HG03354 (cell line): ENCODE data around the gene C11orf16.
A peak's percentile ranks its signal among the peaks of the same experiment; 100 is the strongest.
"Not testable (repeated sequence)": the region's sequence is repeated elsewhere in the genome, so short reads cannot be mapped to it uniquely, and the experiment has no call there.

ENCODE experiments used
- ATAC-seq: cut with Tn5 transposase; IDR thresholded peaks from one replicate; pipeline ENCODE4 v1.9.1; 2021; ENCODE audit warnings: mild to moderate bottlenecking; ENCODE audit not compliant: unreplicated experiment, poor library complexity, severe bottlenecking

The C11orf16 gene

DNA sequence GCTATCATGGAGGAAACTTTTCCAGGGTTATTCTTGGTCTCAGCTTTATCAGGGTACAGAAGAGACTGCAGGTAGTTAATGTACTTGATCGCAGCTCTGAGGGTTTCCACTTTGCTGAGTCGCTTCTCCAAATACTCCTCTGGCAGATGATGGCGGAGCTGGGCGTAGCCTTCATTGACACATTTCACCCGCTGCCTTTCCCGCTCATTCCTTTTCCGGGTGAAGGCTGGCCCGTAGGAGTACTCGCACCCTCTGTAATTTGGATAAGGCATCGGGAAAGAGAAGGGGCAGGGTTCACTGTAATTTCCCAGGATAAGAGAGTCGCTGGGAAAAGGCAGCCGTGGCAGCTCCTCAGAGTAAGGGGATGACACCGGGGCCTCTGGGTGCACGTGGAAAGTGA is 4.9 kb upstream of the C11orf16 start:
- no peak for ATAC-seq

DNA sequence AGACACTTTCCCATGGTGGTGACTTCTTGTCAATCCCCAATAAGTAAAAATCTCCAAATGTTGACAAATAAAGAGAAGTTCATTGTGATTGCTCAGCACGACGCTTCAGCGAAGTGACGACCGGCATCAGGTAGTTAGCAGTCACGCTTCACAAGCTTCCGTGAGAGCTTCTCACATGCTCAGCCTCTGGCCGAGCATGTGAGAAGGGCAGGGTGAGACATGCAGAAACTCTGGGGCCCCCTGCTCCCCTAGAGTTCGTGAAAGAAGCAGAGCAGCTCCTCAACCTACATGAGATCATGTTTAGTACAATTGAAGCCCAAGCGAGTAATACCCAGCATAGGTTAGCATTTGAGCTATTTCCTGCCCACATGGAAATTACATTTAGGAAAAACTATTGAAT is 4.4 kb upstream of the C11orf16 start:
- ATAC-seq = no peak

DNA sequence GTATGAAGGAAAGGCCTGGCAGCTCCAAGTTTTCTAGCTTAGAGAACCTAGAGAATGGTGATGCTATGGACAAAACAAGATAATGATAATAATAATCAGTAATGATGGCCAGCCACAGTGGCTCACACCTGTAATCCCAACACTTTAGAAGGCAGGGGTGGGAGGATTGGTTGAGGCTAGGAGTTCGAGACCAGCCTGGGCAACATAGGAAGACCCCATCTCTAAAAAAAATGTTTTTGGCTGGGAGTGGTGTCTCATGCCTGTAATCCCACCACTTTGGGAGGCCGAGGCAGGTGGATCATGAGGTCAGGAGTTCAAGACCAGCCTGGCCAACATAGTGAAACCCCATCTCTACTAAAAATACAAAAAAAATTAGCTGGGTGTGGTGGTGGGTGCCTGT is 3.0 kb upstream of the C11orf16 start:
- not testable (repeated sequence) for ATAC-seq

DNA sequence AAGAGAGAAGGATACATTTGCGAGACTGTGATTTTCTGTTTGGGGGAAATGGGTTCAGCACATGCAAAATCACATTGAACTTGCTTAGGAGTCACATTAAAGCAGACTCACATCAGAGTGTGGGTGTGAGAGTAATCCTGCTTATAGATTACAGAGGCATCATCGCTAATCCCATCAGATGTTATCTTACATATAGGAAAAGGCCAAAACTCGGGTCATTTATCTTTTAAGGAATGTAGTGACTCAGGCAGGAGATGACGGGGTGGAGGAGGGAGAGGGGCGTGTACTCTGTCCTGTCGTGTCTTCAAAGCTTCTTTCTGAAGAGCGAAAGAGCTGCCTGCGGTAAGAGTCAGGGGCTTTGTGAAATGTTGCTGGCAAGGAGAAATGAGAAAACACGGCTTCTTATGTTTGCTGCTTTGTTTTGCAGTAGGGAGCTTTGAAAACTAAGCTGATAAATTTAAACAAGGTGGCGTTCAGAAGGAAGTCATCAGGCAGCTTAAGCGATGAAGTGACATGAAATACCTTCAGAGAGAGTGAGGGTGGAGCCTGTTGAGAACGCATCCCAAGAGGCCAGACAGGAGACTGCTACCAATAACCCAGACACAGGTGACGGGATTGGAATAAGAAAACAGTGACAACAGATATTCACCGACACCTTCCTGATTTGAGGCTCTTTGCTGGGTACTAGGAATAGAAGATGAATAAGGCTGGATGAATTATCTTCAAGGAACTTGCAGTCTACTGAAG is 2.2 kb upstream of the C11orf16 start:
- no peak for ATAC-seq

DNA sequence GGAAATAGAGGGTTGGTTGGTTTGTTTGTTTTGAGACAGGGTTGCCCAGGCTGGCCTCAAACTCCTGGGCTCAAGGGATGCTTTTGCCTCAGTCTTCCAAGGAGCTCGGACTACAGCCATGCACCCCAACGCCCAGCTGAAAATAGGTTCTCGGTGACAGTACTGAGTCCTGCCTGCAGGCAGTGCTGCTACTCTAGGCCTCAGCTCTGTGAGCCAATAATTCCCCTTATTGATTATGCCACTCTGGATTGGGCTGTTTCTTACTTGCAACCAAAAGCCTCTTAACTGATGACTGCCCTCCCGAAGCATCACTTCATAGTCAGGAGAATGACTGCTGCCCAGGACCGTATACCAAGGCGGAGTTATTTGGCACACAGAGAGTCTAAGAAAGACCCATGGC is 1.2 kb upstream of the C11orf16 start:
- no peak for ATAC-seq

DNA sequence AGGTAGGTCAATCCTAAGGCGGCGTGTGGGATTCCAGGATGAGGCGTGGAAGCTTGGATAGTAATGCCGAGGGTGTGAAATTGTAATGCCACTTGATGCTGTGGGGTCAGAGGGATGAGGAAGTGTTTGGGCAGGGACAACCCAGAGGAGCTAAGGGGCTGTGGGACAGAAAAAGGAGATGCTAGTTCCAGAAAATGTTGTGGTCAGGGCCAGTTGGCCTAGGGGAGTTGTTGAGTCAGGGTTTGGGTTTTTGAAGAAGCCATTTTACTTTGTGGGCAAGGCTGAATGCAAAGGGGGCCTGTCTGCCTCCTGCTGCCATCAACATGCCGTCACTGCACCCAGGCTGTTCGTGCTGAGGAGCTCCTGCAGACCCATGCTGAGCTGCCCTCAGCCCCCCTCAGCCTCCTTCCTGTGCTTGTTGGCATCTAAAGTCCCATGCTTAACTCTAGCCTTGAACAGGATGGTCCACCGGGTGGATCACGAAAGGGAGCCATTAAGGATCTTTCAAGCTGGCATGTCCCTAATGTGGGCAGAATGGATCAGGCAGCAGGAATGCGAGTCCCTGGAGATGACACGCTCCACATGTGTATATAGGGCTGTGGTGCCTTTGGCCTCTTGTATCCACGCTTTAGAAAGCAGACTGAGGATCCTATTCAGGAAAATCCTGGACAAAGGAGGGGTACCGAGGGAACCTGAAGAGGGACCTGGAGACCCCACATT is 2.1 kb downstream of the C11orf16 start:
- ATAC-seq = no peak

DNA sequence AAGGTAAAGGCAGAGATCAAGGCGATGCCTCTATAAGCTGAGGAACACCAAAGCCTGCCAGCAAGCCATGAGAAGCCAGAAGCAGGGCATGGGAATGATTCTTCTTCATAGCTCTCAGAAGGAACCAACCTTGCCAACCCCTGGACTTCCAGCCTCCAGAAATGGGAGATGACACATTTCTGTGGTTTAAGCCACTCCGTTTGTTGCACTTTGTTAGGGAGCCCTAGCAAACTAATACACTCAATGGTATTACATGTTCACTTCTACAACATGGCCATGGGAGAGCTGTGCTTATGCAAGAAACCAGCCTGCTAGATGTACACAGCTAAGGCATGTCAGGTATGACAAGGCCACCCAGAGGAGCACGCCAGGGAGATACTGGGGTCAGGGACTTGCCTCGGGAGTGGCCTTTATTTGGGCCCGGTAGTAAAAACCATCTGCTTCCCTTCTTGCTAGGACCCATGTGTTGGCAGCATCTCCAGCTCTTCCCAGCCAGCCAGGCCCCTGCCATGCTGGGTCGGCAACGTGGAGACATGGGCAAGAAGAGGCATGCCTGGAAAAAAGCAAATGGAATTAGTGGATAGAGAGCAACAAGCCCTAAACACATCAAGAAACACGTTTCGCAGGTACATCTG is 3.6 kb downstream of the C11orf16 start:
- ATAC-seq = no peak

DNA sequence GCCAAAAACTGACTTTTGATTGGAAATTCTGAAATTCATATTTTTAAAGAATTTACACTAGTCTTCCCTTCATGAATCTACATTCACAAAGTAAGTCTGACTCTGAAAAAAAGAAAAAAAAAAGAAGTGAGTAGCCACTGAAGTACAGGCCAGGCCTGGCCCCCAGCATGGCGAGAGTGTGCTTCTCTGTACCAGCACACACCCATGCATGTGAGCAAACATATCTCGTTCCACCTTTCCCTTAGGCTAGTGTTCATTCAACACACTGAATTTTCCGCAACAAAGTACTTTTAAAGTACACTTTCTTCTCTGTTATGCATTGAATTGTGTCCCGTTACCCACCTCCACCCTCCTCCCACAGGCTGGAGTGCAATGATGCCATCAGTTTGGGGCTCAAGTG is 4.5 kb downstream of the C11orf16 start:
- no peak for ATAC-seq

DNA sequence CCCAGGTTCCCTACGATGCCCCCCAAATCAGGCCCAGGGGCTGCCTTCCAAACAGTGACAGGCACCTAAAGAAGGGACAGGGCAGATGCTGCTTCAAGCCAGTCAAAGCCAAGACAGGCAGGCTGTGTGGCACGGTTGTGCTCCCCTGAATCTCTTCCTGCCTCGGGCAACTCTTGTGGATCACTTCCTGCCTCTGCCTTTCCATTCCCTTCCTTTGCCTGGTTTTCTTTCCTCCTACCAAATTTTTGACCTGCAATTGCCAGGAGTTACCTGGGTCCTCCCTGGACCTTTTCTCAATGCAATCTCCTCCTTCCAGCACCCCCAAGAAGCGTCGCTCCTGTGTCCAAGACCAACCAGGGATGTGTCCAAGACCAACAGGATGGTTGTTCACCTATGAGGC is 5.5 kb downstream of the C11orf16 start:
- no peak for ATAC-seq

DNA sequence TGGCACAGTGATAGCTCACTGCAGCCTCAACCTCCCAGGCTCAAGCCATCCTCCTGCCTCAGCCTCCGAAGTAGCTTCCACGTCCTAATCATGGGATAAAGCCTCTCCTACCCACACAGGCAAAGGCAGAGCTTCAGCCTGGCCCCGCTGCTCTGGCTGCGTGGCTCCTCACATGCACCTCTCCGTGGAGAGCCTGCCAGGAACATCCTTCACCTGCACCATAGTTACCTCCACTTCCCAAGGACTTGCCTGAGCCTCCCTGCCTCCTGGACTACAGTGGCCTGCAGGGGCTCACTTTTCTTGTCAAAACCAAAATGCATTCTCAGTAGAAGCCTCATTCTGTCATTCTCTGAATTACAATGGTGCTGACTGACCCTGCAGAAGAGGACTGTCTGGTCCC is 6.5 kb downstream of the C11orf16 start:
- no peak for ATAC-seq

DNA sequence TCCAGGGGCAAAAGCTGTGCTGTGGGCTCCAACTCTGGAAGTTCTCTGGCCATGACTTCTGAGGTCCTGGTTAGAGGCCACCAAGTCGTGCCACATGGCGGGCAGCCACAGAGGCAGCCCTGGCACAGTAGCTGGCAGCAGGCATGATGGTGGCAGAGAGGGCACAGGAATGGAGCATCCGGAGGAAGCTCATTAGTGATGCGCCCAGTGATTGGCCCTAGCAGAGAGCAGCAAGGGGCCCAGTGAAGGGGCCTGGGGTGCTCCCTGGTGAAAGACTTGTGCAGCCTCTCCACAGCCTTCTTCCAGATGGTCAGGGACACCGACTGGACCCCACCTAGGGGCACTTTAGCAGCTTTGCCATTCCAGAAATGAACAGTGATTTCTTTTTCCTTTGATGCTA is 7.0 kb downstream of the C11orf16 start:
- ATAC-seq = no peak

DNA sequence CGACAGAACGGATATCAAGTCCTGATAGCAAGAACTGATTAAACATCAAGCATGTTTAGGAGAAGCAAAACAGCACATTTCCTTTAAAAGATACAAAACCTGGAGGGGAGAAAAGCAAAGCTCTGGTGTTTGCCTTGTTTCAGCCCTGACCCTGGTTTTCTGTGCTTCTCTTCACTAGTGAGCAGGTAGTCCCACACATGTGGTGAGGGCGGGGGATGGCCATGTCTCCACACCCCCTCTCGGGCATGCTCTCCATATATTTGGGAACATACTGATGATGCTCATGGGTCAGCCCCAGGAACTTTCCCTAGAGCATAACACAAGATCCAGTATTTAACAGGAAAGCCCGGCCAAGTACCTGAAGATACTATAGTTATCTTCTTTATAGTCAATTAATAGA is 10.1 kb downstream of the C11orf16 start:
- no peak for ATAC-seq

DNA sequence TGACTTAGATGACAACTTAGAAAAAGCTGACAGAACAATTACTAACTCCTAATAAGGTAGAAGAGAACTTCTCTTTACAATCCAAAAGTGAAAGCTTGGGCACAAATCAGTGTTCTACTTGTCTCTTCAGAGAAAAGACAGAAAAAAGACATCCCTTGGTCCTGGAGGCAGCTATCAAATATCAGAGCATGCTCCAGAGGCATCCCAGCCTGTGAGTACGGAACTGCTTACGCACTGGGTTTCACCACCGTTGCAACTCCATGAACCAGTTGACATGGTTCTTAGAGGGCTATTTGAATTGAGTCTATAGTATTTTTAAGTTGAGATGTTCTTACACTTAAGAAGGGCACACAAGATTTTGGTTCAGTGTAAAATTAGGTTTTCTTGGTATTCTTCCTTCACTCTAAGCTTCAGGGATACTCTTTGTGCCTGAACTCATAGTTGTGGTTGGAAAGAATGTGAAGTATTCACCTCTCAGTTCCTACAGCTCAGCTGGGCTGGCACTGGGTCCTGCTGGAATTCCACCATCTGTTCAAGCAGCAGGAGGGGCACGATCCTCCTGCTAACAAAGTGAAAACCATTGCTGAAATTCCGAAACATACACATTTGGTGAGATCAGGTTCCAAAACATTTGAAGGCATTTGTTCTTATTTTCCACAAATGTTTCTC is 15.5 kb downstream of the C11orf16 start:
- no peak for ATAC-seq

DNA sequence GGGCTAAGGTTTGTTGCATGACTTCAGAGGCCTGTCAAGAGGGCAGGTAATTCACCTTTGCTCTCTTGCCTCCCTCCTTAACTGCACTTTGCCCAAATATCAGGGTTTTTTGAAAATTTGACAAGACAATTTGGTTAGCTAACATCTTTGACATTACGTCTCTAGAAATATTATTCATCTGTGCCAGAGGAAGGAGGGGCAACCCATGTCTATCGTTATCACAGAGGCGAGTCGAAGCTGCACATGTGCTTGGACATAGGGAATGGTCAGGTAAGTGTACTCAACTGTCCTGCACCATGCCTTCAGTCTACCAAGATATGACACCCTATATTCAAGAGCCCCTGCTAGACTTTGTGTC is 18.1 kb downstream of the C11orf16 start:
- ATAC-seq = no peak

DNA sequence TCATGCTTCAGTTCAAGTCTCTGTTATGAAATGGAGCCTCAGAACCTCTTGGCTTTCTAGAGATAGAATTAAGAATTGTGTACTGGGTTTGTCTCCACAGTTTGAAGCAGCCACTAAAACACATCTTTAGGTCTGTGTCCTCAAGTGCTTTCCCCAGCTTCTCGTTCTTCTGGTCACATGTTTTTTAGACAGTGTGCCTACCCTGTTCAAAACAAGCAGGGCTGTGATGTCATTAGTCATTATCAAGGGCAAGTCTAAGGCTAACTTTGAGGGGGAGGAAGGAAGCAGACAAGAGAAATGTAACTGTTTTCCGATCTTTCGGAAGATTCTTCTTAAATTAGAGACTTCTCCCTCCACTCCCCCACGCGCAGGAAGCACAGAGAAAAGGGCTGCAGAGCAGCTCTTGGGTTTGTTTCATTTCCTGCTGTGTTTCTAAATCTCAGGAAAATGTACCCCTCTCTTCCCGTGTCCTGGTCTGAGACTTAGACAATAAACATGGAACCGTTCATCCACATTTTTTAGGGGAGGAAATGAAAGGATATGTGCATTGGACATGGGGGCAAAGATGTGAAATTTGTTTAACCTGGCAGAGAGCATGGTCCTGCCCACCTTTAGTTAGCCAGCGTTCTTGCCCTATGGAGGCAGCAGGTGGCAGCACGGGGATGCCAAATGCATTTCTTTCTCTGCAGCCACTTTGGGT is 18.6 kb downstream of the C11orf16 start:
- ATAC-seq = no peak

DNA sequence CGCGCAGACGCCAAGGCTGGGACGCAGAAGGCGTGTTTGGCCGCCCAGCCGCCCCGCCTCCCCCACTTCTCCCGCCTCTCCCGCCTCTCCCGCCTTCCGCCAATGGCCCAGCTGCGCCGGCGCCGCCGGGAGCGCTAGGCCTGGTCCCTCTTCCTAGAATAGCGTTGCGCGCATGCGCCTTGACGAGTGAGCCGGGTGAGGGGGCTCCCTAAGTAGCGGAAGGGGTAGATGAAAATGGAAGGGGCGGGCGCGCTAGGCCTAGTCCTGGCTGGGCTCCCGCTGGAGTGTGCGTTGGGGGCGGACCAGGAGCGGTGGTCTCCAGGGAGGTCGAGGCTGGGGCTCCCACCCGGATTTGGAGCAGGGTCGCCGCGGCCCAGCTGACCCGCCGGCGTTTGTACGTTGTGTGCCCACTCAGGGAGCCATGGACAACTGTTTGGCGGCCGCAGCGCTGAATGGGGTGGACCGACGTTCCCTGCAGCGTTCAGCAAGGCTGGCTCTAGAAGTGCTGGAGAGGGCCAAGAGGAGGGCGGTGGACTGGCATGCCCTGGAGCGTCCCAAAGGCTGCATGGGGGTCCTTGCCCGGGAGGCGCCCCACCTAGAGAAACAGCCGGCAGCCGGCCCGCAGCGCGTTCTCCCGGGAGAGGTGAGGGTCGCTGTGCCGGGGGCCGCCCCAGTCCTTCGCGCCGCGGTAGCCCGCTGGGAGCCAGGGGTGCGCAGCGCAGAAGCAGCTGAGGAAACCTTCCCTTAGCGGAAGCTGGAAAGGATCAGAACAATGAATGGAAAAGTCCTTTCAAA is 21.5 kb downstream of the C11orf16 start, which contains the start of gene AKIP1:
TSS of gene AKIP1 (plus strand) at position 161 of the 795 bp plus-strand sequence. CDS start at position 422, 261 bp downstream.
- ATAC-seq = peak; percentile 80

DNA sequence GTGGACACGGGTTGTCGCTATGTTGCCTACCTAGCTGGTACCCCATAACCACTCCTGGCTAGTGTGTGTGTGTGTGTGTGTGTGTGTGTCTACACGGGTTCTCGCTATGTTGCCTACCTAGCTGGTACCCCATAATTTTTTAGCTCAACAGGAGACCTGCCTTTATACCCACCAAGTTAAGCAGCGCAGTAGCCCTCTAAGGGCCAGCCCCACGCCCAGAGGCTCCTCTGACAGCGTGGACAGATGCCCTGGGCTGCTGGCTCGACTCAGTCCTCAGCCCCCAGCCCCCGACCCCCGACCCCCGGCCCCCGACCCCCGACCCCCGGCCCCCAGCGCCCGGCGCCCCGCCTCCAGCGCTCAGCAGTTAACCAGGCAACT is 22.1 kb downstream of the C11orf16 start:
- ATAC-seq = peak; percentile 25

DNA sequence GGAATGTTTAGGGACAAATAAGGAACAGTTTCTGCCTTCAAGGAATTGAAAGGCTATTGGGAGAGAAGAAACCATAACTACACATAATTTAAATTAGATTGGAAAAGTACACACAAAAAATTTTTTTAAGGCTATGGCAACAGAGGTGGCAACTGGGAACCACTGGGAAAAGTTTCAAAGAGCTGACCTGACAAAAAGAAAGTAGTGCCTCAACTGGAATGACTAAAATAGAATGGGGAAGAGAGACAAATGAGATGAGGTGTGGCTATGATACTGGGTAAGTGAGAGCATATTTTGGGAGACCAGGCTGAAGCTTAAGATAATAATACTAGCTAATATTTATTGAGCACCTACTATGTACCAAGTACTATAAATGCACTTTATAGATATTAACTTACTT is 24.6 kb downstream of the C11orf16 start:
- ATAC-seq = no peak

DNA sequence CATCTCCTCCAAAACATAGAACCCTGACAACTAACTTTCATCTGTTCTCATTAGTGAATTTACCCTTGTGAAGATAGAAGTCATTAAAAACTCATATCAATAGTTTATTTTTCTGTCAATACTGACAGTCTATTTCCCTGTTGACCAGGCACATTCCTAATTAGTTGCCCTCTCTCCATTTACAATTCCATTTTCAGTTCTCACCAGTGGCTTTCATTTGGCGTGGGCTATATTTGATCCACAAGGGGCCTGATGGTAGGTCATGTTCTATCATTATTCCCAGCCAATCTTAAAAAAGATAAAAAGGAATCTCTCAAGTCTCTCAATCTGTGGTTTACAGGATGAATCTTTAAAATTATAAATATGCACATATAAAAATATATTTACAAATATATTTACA is 25.6 kb downstream of the C11orf16 start:
- no peak for ATAC-seq
